GM21390 (cell line): Measurements from ENCODE around the gene KRTAP5-4.
"Not testable (repeated sequence)": the region's sequence is repeated elsewhere in the genome, so short reads cannot be mapped to it uniquely, and the experiment has no call there.

Experiments
- ATAC-seq: cut with Tn5 transposase; IDR thresholded peaks from one replicate; pipeline ENCODE4 v1.9.1; 2021; ENCODE audit not compliant: unreplicated experiment

KRTAP5-4 gene

GRCh38 chr11:1603629-1604028 lies 18.3 kb downstream of the KRTAP5-4 start:
- no peak for ATAC-seq

- not testable (repeated sequence) for ATAC-seq
Measured at GRCh38 chr11:1601663-1602062, 20.3 kb downstream of the KRTAP5-4 start.

GRCh38 chr11:1600626-1601025 lies 21.3 kb downstream of the KRTAP5-4 start:
- no peak for ATAC-seq

GRCh38 chr11:1598816-1599215 lies 23.1 kb downstream of the KRTAP5-4 start:
- ATAC-seq: no peak

GRCh38 chr11:1598406-1598805 lies 23.5 kb downstream of the KRTAP5-4 start:
- ATAC-seq: not testable (repeated sequence)

GRCh38 chr11:1597994-1598380 lies 24.0 kb downstream of the KRTAP5-4 start, which contains the start of gene KRTAP5-2:
KRTAP5-2 (minus strand) TSS chr11:1598294; CDS start chr11:1598250, 44 bp downstream.
- no peak for ATAC-seq

- ATAC-seq: no peak
Measured at GRCh38 chr11:1597331-1597993, 24.5 kb downstream of the KRTAP5-4 start.

GRCh38 chr11:1596576-1597121 lies 25.3 kb downstream of the KRTAP5-4 start:
- not testable (repeated sequence) for ATAC-seq

- not testable (repeated sequence) for ATAC-seq
Measured at GRCh38 chr11:1595994-1596575, 25.9 kb downstream of the KRTAP5-4 start.

GRCh38 chr11:1592628-1593027 lies 29.3 kb downstream of the KRTAP5-4 start:
- no peak for ATAC-seq

GRCh38 chr11:1589996-1590395 lies 31.9 kb downstream of the KRTAP5-4 start:
- ATAC-seq: no peak

GRCh38 chr11:1589191-1589963 lies 32.6 kb downstream of the KRTAP5-4 start:
- not testable (repeated sequence) for ATAC-seq

GRCh38 chr11:1586699-1587098 lies 35.2 kb downstream of the KRTAP5-4 start:
- ATAC-seq: no peak

GRCh38 chr11:1584661-1585370 lies 37.1 kb downstream of the KRTAP5-4 start, which contains the start of gene KRTAP5-1:
KRTAP5-1 (minus strand) TSS chr11:1585283; CDS start chr11:1585249, 34 bp downstream.
- not testable (repeated sequence) for ATAC-seq

- ATAC-seq: not testable (repeated sequence)
Measured at GRCh38 chr11:1582909-1583308, 39.0 kb downstream of the KRTAP5-4 start.

- no peak for ATAC-seq
Measured at GRCh38 chr11:1581976-1582375, 40.0 kb downstream of the KRTAP5-4 start.

- ATAC-seq: no peak
Measured at GRCh38 chr11:1576825-1577224, 45.1 kb downstream of the KRTAP5-4 start.

GRCh38 chr11:1575756-1576155 lies 46.2 kb downstream of the KRTAP5-4 start:
- ATAC-seq: not testable (repeated sequence)

- no peak for ATAC-seq
Measured at GRCh38 chr11:1574933-1575242, 47.0 kb downstream of the KRTAP5-4 start.

GRCh38 chr11:1574238-1574932 lies 47.6 kb downstream of the KRTAP5-4 start:
- ATAC-seq: no peak

GRCh38 chr11:1573903-1574237 lies 48.1 kb downstream of the KRTAP5-4 start:
- no peak for ATAC-seq
